Heart left ventricle (tissue), 13 donors: ENCODE measurements around the gene DNPEP.

Source experiments
- CTCF ChIP-seq, 12 donors: fragments of 200-600 bp; sonication (generic) in 4 of 12; IDR thresholded peaks; one replicate each; pipeline versions ENCODE4 v1.5.0 to v1.8.0; 2018 to 2022; ENCODE audit warnings: antibody characterized with exemption in 12 of 12, mild to moderate bottlenecking in 5 of 12
- POLR2A ChIP-seq, 2 donors: fragments of 450-650 bp; IDR thresholded peaks; one replicate each; pipeline ENCODE4 v1.6.1; 2017; ENCODE audit warnings: antibody characterized with exemption in 2 of 2, mild to moderate bottlenecking in 2 of 2, moderate library complexity in 2 of 2
- donor health status: ischemic (EF 13 %, LVEDD 7.1; RV severe dilation, severe dysfunction).
- donor health status: DM: no; HTN: yes; CAD: no.
- donor health status: DM: no; HTN: no; CAD: no.
- donor health status: ischemic (EF 25% LVEDD 6.9; RV normal size, moderate dysfunction).
- donor health status: ischemic (EF 25% LVEDD 5.7; RV mildly dilated, moderate dysfunction).
- donor health status: ischemic (EF 35%, LVEDD 5.7; RV mildly dilated, moderate dysfunction).
- donor health status: nonischemic (EF 11% LVEDD 7.7; RV severe dilation, severe dysfunction).
- donor health status: DM: yes; HTN: yes; CAD: no.
- donor health status: PGD.
- donor health status: ischemic (EF 29% LVEDD 5.4; RV normal size, mild dysfunction).
- donor health status: nonischemic (EF 23%, LVEDD 6.1; RV moderate dilation, normal function).

DNA sequence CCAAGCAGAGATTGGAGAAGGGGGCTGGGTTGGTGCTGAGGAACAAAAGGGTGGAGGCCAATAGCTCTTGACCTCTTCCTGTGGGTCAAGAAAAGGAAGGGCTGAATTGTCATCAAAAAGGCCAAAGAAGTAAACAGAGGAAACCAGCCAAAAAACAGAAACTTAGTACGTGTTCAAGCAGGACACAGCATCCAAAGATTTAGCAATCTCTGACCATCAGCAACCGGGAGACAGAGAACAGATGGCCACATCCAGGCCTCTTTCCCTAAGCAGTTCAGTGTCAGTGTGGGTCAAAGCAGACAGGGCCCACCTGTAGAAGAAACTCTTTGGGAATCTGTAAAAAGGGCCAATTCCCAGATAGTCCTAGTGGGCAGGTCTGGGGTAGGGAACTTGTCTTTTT is 2.9 kb downstream of the DNPEP start:
- no peak for TF ChIP-seq CTCF (IDR thresholded peaks at IDR 0.05)
- TF ChIP-seq POLR2A (IDR thresholded peaks at IDR 0.05) = no peak
